B cell (primary cell): ENCODE data around the gene ABLIM1. TPM values are rescaled to one million over a fixed set of nuclear protein-coding genes. Genes with fewer than 3 reads are reported as not detected.

Experiments
- ATAC-seq: fragments of 200-7000 bp; cut with Tn5 transposase; one replicate; pipeline ENCODE4 v1.10.0; 2021; ENCODE audit warnings: low read depth, mild to moderate bottlenecking, moderate number of reproducible peaks, moderate library complexity
- CTCF ChIA-PET: fragments of 350-600 bp; sonication (Branson Sonifier 250); formaldehyde crosslinking; loops from one replicate; lab custom pipeline; 2021; ENCODE audit warnings: antibody characterized with exemption, inconsistent platforms; lab: Charles Lee
- POLR2A ChIA-PET: fragments of 350-600 bp; sonication (Branson Sonifier 250); formaldehyde crosslinking; loops from one replicate; lab custom pipeline; 2021; ENCODE audit warnings: antibody characterized with exemption; lab: Charles Lee
- DNase-seq: peaks from one replicate; pipeline ENCODE4 v3.0.0; 2013
- H2AFZ ChIP-seq: 2 replicates; pipeline ENCODE4 v1.6.1; 2012; ENCODE audit warnings: mild to moderate bottlenecking, low read depth, low read length; ENCODE audit not compliant: insufficient read depth, poor library complexity, severe bottlenecking
- H3K27ac ChIP-seq, 2 donors: 1 replicate in 1 of 2; 2 replicates in 1 of 2; pipeline ENCODE4 v1.5.1; 2012 to 2013; ENCODE audit warnings: low read length in 2 of 2, mild to moderate bottlenecking in 2 of 2, moderate library complexity in 1 of 2
- H3K27me3 ChIP-seq, 4 experiments: fragments of 200-600 bp in 1 of 4; sonication (generic) in 1 of 4; replicated peaks in 1 of 4; 1 replicate in 2 of 4; 2 replicates in 2 of 4; pipeline versions ENCODE4 v1.6.1 to v1.7.0; 2013 to 2016; ENCODE audit warnings: low read length in 3 of 4, mild to moderate bottlenecking in 2 of 4, mixed read lengths in 1 of 4, moderate library complexity in 1 of 4; ENCODE audit not compliant: insufficient read depth in 4 of 4, control insufficient read depth in 3 of 4; ENCODE audit errors: control extremely low read depth in 1 of 4
- H3K36me3 ChIP-seq, 2 experiments: replicated peaks in 1 of 2; 1 replicate in 1 of 2; 2 replicates in 1 of 2; pipeline versions ENCODE4 v1.6.1 to v1.7.1; 2013; ENCODE audit warnings: low read length in 1 of 2; ENCODE audit not compliant: insufficient read depth in 2 of 2, control insufficient read depth in 1 of 2; ENCODE audit errors: control extremely low read depth in 1 of 2, extremely low read depth in 1 of 2
- H3K4me1 ChIP-seq, 2 donors: fragments of 200-600 bp in 1 of 2; sonication (generic) in 1 of 2; 1 replicate in 1 of 2; 2 replicates in 1 of 2; pipeline versions ENCODE4 v1.5.1 to v1.6.1; 2013 to 2017; ENCODE audit warnings: low read length in 2 of 2; ENCODE audit not compliant: control insufficient read depth in 2 of 2, insufficient read depth in 2 of 2
- H3K4me2 ChIP-seq: replicated peaks from 2 replicates; pipeline ENCODE3; 2012; ENCODE audit warnings: mild to moderate bottlenecking, low read depth, low read length; ENCODE audit not compliant: poor library complexity, severe bottlenecking
- H3K4me3 ChIP-seq, 5 experiments: fragments of 200-600 bp in 1 of 5; sonication (generic) in 1 of 5; 1 replicate in 3 of 5; 2 replicates in 2 of 5; pipeline versions ENCODE4 v1.5.1 to v1.7.0; 2011 to 2016; ENCODE audit warnings: low read length in 4 of 5, mild to moderate bottlenecking in 4 of 5, low read depth in 2 of 5, control low read depth in 1 of 5, moderate library complexity in 1 of 5; ENCODE audit not compliant: insufficient read depth in 1 of 5; ENCODE audit errors: control extremely low read depth in 1 of 5, extremely low read depth in 1 of 5
- H3K79me2 ChIP-seq: fragments of 200-600 bp; sonication (generic); one replicate; pipeline ENCODE4 v1.6.0; 2016; ENCODE audit warnings: low read length; ENCODE audit not compliant: control insufficient read depth, insufficient read depth
- H3K9ac ChIP-seq: fragments of 200-600 bp; sonication (generic); 2 replicates; pipeline ENCODE4 v1.6.1; 2017; ENCODE audit warnings: mild to moderate bottlenecking, low read length, moderate library complexity
- H3K9me3 ChIP-seq, 3 donors: one replicate each; pipeline versions ENCODE4 v1.6.1 to v1.7.1; 2013; ENCODE audit warnings: low read length in 2 of 3; ENCODE audit not compliant: control insufficient read depth in 2 of 3, insufficient read depth in 1 of 3; ENCODE audit errors: control extremely low read depth in 1 of 3
- H4K20me1 ChIP-seq: 2 replicates; pipeline ENCODE4 v1.6.0; 2012; ENCODE audit warnings: mild to moderate bottlenecking, low read length; ENCODE audit not compliant: insufficient read depth, control insufficient read depth, poor library complexity, severe bottlenecking
- H3K27ac Mint-ChIP-seq: one replicate; pipeline ENCODE4 v1.8.0; 2021; ENCODE audit warnings: mixed read lengths
- H3K27me3 Mint-ChIP-seq: one replicate; pipeline ENCODE4 v1.8.0; 2021; ENCODE audit warnings: mixed read lengths
- H3K4me1 Mint-ChIP-seq: one replicate; pipeline ENCODE4 v1.8.0; 2021; ENCODE audit warnings: mixed read lengths
- H3K4me3 Mint-ChIP-seq: one replicate; pipeline ENCODE4 v1.8.0; 2021; ENCODE audit warnings: mixed read lengths
- H3K9me3 Mint-ChIP-seq: one replicate; pipeline ENCODE4 v1.8.0; 2022; ENCODE audit warnings: mixed read lengths; ENCODE audit not compliant: insufficient read depth
- EZH2 ChIP-seq: IDR thresholded peaks from 2 replicates; pipeline ENCODE4 v1.6.1; 2012; ENCODE audit warnings: borderline replicate concordance, low read depth, mild to moderate bottlenecking, moderate library complexity, low read length; ENCODE audit not compliant: insufficient read depth, poor library complexity, severe bottlenecking
- WGBS: methylation state at CpG from one replicate; pipeline ENCODE4 v1.1.5; 2013; ENCODE audit warnings: missing lambda C conversion rate; ENCODE audit not compliant: insufficient coverage; 5-methylcytosine and 5-hydroxymethylcytosine counted together
- intact Hi-C: fragments of 100-400 bp; cut with micrococcal nuclease; formaldehyde crosslinking; loops from one replicate; pipeline ENCODE4 v1.10.0; 2022
- polyA plus RNA-seq: library from polyadenylated mRNA; depleted of rRNA; stranded (reverse); fragments of >200 nt; gene quantifications from 2 replicates; pipeline ENCODE4 v1.2.3, GENCODE V29; 2012
- total RNA-seq, 2 donors: library from RNA; stranded (reverse); fragments of 120-200 nt in 1 of 2; gene quantifications; 1 replicate in 1 of 2; 2 replicates in 1 of 2; pipeline versions ENCODE4 v1.2.3 to v1.2.4, GENCODE V29; 2013 to 2022
- TF ChIP-seq, protein P1 (sequence below): fragments of 200-600 bp; IDR thresholded peaks from one replicate; pipeline ENCODE4 v1.8.0; 2022; ENCODE audit warnings: antibody characterized with exemption, mild to moderate bottlenecking

ABLIM1 gene
- total and polyA plus RNA-seq, 2 donors (not counting 1 experiment from before 2014, with no cell fraction given), result 55.6 to 148 TPM

DNA sequence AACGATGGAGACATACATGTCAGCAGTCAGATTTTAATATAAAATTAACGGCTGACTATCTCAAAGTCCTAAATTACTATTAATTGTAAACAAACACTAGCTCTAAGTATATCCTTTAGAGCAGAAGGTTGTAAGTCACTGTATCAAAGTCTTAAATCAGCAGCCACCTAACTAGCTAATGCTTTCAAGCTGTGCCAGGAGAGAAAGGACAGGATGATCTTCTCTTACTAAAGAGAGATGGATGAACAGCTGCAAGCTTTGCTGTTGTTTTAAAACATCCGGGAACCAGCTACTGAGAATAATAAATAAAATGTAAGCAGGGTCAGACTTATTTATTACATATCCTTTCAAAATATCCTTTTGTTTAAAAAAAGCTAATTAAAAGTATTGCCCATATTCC lies 24.0 kb upstream of the ABLIM1 start:
- Mint-ChIP-seq H3K4me3 (no peak overlapping the region), H3K27ac (no peak overlapping the region), H3K9me3 (no peaks in the 10 kb centered on the region), H3K27me3 (peaks cover 10% of the 10 kb centered on the region), H3K4me1 (no peaks in the 10 kb centered on the region)
- no peak overlapping the region for H3K4me3 ChIP-seq
- DNase-seq, result no peak
- ChIA-PET CTCF (no interaction called here), POLR2A (no interaction called here)
- no peak overlapping the region for H3K9ac ChIP-seq
- no peaks in the 10 kb centered on the region for H3K4me1 ChIP-seq
- no peak for TF ChIP-seq EZH2
- H3K27ac ChIP-seq, result no peak overlapping the region
- H3K27me3 ChIP-seq, result no peaks in the 10 kb centered on the region
- H3K4me2 ChIP-seq, result no peak overlapping the region
- H2AFZ ChIP-seq, result no peak overlapping the region
- WGBS, result no CpG with 5 or more reads among the region's 3 CpGs
- intact Hi-C loops, result no loop called here
- H4K20me1 ChIP-seq, result no peaks in the 10 kb centered on the region
- no peaks in the 10 kb centered on the region for H3K9me3 ChIP-seq
- ATAC-seq, result no peak
- no peaks in the 10 kb centered on the region for H3K79me2 ChIP-seq
- H3K36me3 ChIP-seq, result no peaks in the 10 kb centered on the region

DNA sequence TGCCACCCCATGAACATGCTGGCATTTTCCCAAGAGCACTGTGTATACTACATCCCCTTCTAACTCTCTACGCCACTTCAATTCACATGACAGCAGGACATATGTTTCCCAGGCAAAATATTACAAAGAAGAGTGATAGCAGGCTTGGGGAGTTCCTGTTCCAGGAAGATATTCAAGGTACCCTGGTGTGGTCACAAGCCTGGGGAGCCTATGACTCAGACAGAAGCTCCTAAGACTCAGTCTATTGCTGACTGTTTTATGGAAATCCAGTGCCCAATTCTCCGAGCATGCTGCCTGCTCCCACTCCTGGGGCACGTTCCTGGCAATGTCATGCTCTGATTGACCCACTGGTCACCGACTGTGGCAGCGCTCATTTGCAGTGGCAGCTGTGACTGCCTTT lies 23.5 kb upstream of the ABLIM1 start:
- no peak overlapping the region for H3K4me3 ChIP-seq
- no peak overlapping the region for H3K9ac ChIP-seq
- Mint-ChIP-seq H3K27ac (no peak overlapping the region), H3K4me1 (no peaks in the 10 kb centered on the region), H3K9me3 (no peaks in the 10 kb centered on the region), H3K4me3 (no peak overlapping the region), H3K27me3 (peaks cover 10% of the 10 kb centered on the region)
- H3K4me2 ChIP-seq, result no peak overlapping the region
- no peaks in the 10 kb centered on the region for H3K4me1 ChIP-seq
- no peaks in the 10 kb centered on the region for H3K27me3 ChIP-seq
- no peak for DNase-seq
- intact Hi-C loops, result no loop called here
- H2AFZ ChIP-seq, result no peak overlapping the region
- H3K36me3 ChIP-seq, result no peaks in the 10 kb centered on the region
- CTCF ChIA-PET, result interaction anchor here (1.4 kb wide), 2 partner anchors 22 to 210 kb away, joined by 3 to 4 read pairs; no protein-coding TSS in a partner anchor
- H3K9me3 ChIP-seq, result no peaks in the 10 kb centered on the region
- no peak overlapping the region for H3K27ac ChIP-seq
- ATAC-seq, result no peak
- WGBS, result 95% methylated on average over 4 of the region's 5 CpGs
- POLR2A ChIA-PET, result no interaction called here
- no peak for TF ChIP-seq EZH2
- TF ChIP-seq, protein P1, sequence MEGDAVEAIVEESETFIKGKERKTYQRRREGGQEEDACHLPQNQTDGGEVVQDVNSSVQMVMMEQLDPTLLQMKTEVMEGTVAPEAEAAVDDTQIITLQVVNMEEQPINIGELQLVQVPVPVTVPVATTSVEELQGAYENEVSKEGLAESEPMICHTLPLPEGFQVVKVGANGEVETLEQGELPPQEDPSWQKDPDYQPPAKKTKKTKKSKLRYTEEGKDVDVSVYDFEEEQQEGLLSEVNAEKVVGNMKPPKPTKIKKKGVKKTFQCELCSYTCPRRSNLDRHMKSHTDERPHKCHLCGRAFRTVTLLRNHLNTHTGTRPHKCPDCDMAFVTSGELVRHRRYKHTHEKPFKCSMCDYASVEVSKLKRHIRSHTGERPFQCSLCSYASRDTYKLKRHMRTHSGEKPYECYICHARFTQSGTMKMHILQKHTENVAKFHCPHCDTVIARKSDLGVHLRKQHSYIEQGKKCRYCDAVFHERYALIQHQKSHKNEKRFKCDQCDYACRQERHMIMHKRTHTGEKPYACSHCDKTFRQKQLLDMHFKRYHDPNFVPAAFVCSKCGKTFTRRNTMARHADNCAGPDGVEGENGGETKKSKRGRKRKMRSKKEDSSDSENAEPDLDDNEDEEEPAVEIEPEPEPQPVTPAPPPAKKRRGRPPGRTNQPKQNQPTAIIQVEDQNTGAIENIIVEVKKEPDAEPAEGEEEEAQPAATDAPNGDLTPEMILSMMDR, result no peak
- no peaks in the 10 kb centered on the region for H3K79me2 ChIP-seq
- no peaks in the 10 kb centered on the region for H4K20me1 ChIP-seq
